ENCODE results near the gene CCDC146.

DNA sequence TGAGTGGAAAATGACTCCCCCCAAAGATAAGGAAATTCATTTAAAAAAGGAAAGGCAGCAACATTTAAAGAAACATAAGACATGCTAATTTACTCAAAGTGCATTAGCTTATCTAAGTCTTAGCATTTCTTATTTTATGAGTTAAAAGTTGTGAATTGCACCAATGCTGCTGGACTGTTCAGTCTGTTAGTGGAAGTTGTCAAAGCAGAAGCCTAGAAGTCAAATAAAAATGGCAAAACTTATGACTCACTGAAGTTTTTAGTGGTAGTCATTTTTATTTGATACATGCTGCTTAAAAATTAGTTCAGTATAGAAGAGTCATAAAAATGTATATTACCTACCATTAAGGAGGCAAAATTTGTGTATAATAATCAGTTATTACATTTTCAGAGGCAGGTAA lies 168.0 kb downstream of the CCDC146 start:
- TF ChIP-seq, protein P1, sequence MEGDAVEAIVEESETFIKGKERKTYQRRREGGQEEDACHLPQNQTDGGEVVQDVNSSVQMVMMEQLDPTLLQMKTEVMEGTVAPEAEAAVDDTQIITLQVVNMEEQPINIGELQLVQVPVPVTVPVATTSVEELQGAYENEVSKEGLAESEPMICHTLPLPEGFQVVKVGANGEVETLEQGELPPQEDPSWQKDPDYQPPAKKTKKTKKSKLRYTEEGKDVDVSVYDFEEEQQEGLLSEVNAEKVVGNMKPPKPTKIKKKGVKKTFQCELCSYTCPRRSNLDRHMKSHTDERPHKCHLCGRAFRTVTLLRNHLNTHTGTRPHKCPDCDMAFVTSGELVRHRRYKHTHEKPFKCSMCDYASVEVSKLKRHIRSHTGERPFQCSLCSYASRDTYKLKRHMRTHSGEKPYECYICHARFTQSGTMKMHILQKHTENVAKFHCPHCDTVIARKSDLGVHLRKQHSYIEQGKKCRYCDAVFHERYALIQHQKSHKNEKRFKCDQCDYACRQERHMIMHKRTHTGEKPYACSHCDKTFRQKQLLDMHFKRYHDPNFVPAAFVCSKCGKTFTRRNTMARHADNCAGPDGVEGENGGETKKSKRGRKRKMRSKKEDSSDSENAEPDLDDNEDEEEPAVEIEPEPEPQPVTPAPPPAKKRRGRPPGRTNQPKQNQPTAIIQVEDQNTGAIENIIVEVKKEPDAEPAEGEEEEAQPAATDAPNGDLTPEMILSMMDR (IDR thresholded peaks at IDR 0.05) = no peak
- no peak for TF ChIP-seq POLR2A (IDR thresholded peaks at IDR 0.05)
